GM21390 (cell line): ENCODE data around the gene SH3GLB2.
"Not testable (repeated sequence)": the region's sequence is repeated elsewhere in the genome, so short reads cannot be mapped to it uniquely, and the experiment has no call there.

Experiments
- ATAC-seq: cut with Tn5 transposase; IDR thresholded peaks from one replicate; pipeline ENCODE4 v1.9.1; 2021; ENCODE audit not compliant: unreplicated experiment

SH3GLB2 gene

GRCh38 chr9:129002992-129003391 lies 25.1 kb downstream of the SH3GLB2 start:
- no peak for ATAC-seq

- ATAC-seq = no peak
These were observed 26.4 kb downstream of the SH3GLB2 start for GRCh38 chr9:129001504-129002325.

GRCh38 chr9:128999581-129000206 lies 28.4 kb downstream of the SH3GLB2 start:
- ATAC-seq = no peak

DNA sequence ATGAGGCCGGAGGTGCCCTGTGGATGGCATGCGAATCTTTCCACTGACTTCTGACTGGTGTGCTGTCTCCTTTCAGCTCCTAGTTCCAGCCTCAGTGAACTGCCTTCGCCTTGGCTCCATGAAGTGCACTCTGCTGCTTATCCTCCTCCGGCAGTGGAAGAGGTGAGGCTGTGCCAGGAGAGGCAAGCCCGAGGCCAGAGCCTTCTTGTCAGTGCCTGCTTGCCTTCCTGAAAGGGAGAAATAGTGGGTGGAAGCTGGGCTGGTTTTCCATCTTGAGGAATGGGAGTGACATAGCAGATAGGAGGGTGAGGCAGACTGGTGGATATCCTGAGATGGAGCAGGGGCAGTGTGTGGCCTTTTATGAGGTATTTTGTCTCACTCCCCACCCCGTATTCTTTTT lies 29.7 kb downstream of the SH3GLB2 start:
- no peak for ATAC-seq

DNA sequence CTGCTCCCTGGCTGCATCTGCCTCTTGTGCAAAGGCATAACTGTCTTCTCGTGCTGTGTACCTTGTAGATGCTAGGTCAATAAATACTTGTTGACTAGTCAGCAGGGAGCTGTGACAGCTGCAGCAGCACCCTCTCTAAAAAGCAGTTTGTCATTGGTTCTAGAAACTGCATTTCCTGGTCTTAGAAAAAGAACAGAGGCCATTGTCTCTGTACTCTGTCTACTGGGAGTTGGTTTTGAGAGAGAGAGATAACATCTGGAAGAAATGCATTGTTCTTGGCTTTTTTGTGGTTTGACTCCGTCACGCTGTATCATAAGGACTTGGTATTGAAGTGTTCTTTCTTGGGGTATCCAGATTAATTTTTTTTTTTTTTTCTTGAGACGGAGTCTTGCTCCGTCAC lies 32.3 kb downstream of the SH3GLB2 start:
- ATAC-seq = no peak

- no peak for ATAC-seq
These were observed 35.1 kb downstream of the SH3GLB2 start for GRCh38 chr9:128992995-128993394.

GRCh38 chr9:128987805-128988204 lies 40.3 kb downstream of the SH3GLB2 start:
- ATAC-seq = no peak

DNA sequence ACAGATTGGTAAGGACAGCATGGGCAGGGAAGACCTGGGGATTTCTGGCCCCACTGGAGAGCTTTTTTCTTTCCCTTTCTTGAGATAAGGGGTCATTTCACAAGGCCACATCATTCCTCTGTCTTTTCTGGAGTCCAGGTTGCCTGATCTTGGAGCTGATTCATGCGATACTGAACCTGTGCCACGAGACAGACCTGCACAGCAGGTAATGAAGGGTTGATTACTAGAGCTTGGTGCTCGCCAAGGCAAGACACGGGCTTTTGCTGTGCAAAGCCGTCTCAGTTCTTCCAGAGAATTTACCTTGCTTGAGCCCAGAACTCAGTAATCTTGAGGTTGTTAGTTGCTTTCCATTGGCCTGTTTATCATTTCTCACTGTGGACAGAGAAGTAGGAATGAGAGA lies 41.5 kb downstream of the SH3GLB2 start:
- no peak for ATAC-seq

GRCh38 chr9:128983536-128983935 lies 44.6 kb downstream of the SH3GLB2 start:
- no peak for ATAC-seq

DNA sequence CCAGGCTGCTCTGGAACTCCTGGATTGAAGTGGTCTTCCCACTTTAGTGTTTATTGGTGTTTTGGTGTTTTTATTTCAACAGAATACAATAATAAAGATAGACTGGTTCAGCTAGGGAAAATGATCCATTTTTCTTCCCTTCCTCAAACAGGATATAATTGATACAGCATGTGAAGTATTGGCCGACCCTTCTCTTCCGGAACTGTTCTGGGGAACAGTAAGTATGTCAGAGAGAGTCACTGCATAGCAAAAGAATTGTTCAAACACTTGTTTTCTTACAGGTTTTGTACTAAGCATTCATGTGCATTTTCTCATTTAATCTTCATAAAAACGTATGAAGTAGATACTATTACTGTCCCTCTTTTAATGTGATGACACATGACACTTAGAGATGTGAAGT lies 49.0 kb downstream of the SH3GLB2 start:
- ATAC-seq = no peak

GRCh38 chr9:128972956-128973355 lies 55.2 kb downstream of the SH3GLB2 start:
- no peak for ATAC-seq

DNA sequence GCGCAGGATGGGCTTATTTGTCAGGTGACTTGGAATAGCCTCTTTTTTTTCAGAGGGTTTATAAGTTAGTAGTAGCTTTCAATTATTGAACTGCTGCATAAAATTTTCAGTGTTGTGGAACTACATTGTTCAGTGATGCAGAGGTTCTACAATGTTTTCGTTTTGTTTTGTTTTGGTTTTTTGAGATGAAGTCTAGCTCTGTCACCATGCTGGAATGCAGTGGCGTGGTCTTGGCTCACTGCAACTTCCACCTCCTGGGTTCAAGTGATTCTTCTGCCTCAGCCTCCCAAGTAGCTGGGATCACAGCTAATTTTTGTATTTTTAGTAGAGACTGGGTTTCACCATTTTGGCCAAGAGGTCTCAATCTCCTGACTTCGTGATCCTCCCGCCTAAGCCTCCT lies 58.6 kb downstream of the SH3GLB2 start:
- ATAC-seq = no peak

- ATAC-seq = not testable (repeated sequence)
These were observed 66.7 kb downstream of the SH3GLB2 start for GRCh38 chr9:128961403-128961802.
